Femur (tissue), 1 donor: ENCODE data around the gene LRP1.
A peak's percentile ranks its signal among the peaks of the same experiment; 100 is the strongest.

Experiments
- DNase-seq: peaks from one replicate; pipeline ENCODE4 v3.0.0-alpha.2; 2017

The LRP1 gene

DNA sequence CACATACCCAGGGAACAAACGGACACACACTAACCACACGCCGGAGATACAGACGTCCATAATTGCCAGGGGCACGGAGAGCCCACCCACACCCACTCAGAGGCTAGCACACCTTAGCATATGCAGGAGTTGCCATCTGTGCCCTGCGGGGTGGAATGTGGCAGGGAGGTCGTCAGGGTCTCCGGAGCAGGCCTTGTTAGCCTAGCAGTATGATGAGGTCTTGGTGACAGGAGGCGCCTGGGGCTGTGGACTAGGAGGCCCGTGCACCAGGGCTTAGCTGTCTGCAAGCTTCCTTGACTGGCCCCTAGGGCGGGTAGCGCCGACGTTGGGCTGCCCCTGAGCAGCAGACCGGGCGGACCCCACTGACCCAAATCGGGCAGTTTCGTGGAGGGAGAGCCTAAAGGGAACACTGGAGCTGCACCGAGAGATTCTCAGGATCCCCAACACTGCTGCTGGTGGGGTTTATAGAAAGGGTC is 112.7 kb downstream of the LRP1 start:
- DNase-seq: peak; percentile 39

DNA sequence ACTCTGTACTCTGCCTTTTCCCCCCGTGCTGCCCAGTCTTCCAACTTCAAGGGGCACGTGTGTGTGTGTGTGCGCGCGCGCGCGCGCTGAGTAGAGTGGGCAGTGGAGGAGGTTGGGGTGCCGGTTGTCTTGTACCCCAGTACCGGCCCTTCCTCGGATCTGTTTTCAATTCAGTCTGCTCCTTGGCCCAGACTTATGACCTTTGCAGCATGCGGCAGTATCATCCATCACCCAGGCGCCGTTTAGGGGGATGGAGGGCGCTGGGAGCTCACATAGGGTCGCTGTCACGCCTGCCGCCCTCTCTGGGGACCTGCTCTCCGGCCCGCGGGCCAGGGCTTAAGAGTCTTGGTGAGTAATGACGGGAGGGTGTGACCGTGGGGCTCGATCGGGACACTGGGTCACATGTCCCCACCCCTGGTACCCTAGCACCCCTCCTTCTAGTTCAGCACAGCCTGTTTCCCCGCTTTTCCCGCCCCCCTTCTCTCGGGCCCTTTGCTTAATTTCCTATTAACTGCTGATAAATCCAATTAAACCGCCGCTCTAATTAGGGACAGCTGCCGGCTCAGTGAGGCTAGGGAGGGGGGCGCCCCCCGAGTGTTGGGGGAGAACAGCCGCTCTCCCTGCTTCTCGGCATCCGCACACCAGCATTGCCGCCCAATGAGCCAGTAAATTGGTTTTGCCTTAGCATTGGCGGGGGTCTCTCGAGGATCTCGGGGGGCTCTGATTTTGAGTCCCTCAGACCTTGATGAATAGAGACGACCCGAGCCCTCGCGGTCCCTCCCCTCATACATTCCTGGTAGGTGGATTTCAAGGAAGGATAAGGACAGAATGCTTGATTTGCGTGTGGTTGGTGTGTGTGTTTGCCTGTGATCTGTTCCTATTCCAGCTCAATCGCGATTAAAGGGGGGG is 113.4 kb downstream of the LRP1 start:
- DNase-seq: peak; percentile 30

- DNase-seq: peak; percentile 72
Observed at GRCh38 chr12:57242329-57242690, 114.0 kb downstream of the LRP1 start.

DNA sequence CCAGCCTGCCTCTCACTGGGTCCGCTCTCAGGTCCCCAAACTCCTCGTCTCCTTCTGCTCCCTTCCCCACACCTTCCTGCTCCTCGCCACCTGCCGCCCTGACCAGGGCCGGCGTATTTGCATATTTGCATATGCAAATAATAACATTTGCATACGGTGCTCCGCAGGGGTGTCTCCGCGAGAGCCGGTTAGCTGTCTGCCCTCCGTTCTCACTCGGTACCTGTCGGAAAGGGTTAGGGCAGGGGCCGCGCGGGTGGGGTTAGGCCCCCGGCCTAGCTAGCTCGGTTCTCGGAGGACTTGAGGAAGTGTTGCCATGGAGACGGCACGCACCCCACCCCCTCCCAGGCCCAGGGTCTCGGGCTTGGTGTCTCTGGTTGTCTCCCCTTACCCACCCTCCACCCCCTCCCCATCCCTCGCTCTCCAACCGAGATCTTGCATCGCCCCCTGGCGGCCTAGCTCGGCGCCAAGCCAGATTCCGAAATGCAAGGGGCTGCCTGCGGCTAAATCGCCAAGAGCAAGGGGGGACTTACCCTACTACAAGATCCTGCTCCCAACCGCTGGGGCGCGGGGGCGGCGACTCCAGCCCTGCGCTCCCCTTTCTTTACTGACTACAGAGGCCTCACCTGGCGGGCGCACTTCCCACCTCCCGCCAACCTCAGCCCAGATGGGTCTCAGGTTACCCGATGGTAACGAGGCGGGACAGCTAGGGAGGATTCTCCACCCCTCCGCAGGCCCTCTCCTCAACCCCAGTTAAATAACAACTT is 114.6 kb downstream of the LRP1 start:
- DNase-seq: peak; percentile 70

GRCh38 chr12:57243521-57244311 is 115.4 kb downstream of the LRP1 start:
- DNase-seq: peak; percentile 80

DNA sequence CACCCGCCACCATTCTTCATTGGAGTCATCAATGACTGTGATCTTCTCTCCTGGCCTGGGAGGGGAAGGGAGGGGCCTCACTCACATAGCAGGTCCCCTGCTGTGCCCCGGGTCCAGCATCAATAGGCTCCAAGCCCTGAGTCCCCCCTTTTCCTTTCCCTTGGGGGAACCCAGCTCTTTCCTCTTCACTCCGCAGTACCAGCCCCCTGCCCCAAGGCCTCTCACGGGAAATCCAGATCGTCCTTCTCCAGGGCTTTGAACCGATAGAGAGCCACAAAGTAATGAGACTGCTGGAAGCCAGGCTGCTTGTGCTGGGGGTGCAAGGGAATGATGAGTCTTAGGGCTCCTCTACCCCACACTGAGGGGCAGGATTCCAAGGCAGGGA is 116.0 kb downstream of the LRP1 start:
- no peak for DNase-seq

- no peak for DNase-seq
Observed at GRCh38 chr12:57247041-57247440, 118.8 kb downstream of the LRP1 start.

GRCh38 chr12:57248934-57249742 is 120.9 kb downstream of the LRP1 start:
- DNase-seq: peak; percentile 22

DNA sequence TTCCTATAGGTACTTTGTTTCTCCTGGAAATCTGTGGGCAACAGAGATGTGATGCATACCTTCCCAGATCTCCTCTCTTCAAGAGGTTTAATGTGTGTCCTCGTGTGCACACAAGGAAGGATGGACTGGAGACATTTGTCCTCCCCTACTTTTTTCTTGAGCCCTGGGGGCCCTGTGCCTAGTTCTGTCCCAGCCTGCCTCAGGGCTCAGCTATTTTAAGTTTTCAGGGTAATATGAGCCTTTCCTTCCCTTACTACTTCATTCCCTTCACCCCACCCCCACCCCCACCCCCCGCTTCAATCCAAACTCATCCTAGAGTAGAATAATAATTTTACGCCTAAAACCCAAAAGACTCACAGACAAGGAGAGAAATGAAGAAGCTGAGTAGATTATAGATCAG is 122.3 kb downstream of the LRP1 start:
- peak; percentile 17 for DNase-seq

DNA sequence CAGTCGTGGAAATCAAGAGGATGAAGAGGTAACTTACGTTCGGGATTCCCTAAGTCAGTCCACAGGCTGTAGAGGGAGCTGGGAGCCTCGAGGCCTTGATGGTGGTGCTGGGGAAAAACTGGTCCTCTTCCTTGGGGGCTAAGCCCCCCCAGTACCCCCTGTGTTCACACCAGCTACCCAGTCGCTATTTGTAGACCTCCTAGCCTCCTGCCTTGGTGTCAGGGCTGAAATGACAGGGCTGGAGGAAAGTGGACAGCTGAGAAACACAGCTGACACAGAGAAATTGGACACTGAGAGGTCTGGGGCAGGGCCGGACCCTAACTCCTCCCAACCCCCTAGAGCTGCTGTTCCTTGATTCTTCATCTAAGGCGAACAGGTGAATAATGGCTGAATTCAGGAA is 122.7 kb downstream of the LRP1 start, which contains the start of gene STAC3:
Gene STAC3 (minus strand): TSS at position 232 of the 400 bp plus-strand sequence. CDS start 1,551 bp downstream, outside the sequence.
- DNase-seq: peak; percentile 68

- no peak for DNase-seq
Observed at GRCh38 chr12:57254506-57255280, 126.4 kb downstream of the LRP1 start.

DNA sequence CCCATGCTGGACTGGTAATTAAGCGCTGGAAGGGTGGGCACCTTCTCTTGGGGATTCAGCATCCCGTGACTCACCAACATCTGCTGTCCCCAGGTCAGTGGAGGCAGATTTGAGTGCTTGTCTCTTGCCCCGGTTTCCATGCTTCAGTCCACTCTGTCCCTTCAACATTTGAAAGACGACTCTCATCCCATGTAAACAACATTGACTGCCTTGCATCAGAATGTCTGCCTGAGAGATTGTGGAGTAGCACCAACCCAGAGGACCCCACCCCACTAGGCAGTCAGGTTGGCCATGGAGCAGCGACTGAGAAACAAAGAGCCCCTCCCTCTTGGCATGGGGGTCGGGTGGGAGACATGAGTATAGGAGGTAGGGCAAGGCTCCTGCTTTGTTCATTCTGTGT is 127.6 kb downstream of the LRP1 start:
- no peak for DNase-seq

- DNase-seq: no peak
Observed at GRCh38 chr12:57258977-57259970, 131.0 kb downstream of the LRP1 start.

DNA sequence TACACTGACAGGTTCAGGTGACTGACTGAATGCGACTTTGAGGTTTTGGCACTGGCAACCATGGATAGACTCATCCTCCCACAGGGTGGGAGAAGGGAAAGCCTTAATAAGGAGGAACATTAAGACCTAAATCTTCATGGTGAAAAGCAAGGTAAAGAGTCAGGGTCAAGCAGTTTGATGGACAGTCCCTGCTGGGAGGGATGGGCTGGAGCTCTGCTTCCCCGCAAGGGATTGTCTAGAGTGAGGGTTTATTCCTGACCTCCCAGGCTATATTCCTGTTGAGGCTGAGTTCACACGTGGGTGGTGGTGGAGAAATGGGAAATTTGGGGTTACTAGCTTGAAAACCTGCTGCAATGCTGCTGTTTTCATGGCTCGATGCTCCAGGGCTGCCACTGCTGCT is 132.1 kb downstream of the LRP1 start:
- no peak for DNase-seq

- DNase-seq: no peak
Observed at GRCh38 chr12:57261428-57261865, 133.2 kb downstream of the LRP1 start.

- no peak for DNase-seq
Observed at GRCh38 chr12:57262126-57262822, 134.0 kb downstream of the LRP1 start.
